ENCODE data around the gene TMPRSS7. TPM values are rescaled to one million over a fixed set of nuclear protein-coding genes. Genes with fewer than 3 reads are reported as not detected.

TMPRSS7 gene
- total RNA-seq, 3 donors from 2014 or later, result 0.12 TPM; not detected in 2

- DNase-seq (no peak), ATAC-seq (no peak)
- Histone ChIP-seq H3K9me3 (no peaks in the 10 kb centered on the region), H3K4me3 (no peak overlapping the region), H3K36me3 (ENCODE audit: low read depth) (no peaks in the 10 kb centered on the region), H3K4me1 (ENCODE audit: low read depth) (no peaks in the 10 kb centered on the region)
- intact Hi-C loops (cut with DNase I, micrococcal nuclease), result no loop called here
- no peak for TF ChIP-seq CTCF (IDR thresholded peaks at IDR 0.05)
These were observed 80.1 kb downstream of the TMPRSS7 start for GRCh38 chr3:112114576-112115160.

- ATAC-seq (no peak), DNase-seq (no peak)
- intact Hi-C loops (cut with DNase I, micrococcal nuclease), result no loop called here
- H3K36me3 ChIP-seq (ENCODE audit: low read depth), result no peaks in the 10 kb centered on the region
- TF ChIP-seq CTCF (IDR thresholded peaks at IDR 0.05), result no peak
- no peaks in the 10 kb centered on the region for H3K9me3 ChIP-seq
- no peak overlapping the region for H3K4me3 ChIP-seq
- no peaks in the 10 kb centered on the region for H3K4me1 ChIP-seq (ENCODE audit: low read depth)
These were observed 80.7 kb downstream of the TMPRSS7 start for GRCh38 chr3:112115161-112115739.

DNA sequence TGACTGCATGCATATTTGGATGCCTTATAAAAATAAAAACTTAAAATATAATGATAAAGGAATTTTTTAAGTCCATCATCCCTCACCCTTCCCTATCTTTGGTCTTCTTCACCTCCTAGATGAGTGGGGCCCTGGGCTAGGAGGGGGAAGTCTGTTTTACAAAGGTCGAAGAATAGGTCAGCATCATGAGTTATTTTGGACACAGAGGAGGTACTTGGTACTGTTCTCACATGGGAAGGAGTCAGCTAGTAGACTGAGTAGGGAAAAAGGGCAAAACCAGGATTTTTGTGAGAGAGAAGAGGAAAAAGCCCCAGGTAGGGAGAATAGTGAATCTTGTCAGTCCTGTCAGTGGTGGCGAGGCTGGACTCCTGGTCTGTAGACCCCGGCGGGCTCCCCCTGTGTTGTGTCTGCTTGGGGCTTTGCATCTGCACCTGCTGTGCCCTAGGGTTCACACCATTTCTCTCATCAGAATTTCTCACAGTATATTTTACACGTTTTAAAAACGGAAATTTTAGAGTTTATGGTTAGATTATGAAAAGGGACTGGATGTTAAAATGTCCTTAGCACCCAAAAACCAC, 81.4 kb downstream of the TMPRSS7 start:
- DNase-seq (no peak), ATAC-seq (no peak)
- Histone ChIP-seq H3K36me3 (ENCODE audit: low read depth) (no peaks in the 10 kb centered on the region), H3K4me1 (ENCODE audit: low read depth) (no peaks in the 10 kb centered on the region), H3K4me3 (no peak overlapping the region), H3K9me3 (no peaks in the 10 kb centered on the region)
- intact Hi-C loops (cut with DNase I, micrococcal nuclease), result no loop called here
- TF ChIP-seq CTCF (IDR thresholded peaks at IDR 0.05), result no peak

- Histone ChIP-seq H3K9me3 (no peaks in the 10 kb centered on the region), H3K36me3 (ENCODE audit: low read depth) (no peaks in the 10 kb centered on the region), H3K4me1 (ENCODE audit: low read depth) (no peaks in the 10 kb centered on the region), H3K4me3 (no peak overlapping the region)
- no peak for TF ChIP-seq CTCF (IDR thresholded peaks at IDR 0.05)
- intact Hi-C loops (cut with DNase I, micrococcal nuclease), result no loop called here
- ATAC-seq (no peak), DNase-seq (no peak)
These were observed 82.2 kb downstream of the TMPRSS7 start for GRCh38 chr3:112116748-112117186.

- DNase-seq (no peak), ATAC-seq (no peak)
- no peak overlapping the region for H3K4me3 ChIP-seq
- H3K36me3 ChIP-seq (ENCODE audit: low read depth), result no peaks in the 10 kb centered on the region
- intact Hi-C loops (cut with DNase I, micrococcal nuclease), result no loop called here
- no peak for TF ChIP-seq CTCF (IDR thresholded peaks at IDR 0.05)
- H3K9me3 ChIP-seq, result no peaks in the 10 kb centered on the region
- no peaks in the 10 kb centered on the region for H3K4me1 ChIP-seq (ENCODE audit: low read depth)
These were observed 82.9 kb downstream of the TMPRSS7 start for GRCh38 chr3:112117415-112117814.
